Central memory CD4-positive, alpha-beta T cell (primary cell): ENCODE measurements around the gene STAMBP.
"Not testable (repeated sequence)": the region's sequence is repeated elsewhere in the genome, so short reads cannot be mapped to it uniquely, and the experiment has no call there.

Experiments used
- DNase-seq: peaks from one replicate; pipeline ENCODE4 v3.0.0; 2022

Gene STAMBP

DNA sequence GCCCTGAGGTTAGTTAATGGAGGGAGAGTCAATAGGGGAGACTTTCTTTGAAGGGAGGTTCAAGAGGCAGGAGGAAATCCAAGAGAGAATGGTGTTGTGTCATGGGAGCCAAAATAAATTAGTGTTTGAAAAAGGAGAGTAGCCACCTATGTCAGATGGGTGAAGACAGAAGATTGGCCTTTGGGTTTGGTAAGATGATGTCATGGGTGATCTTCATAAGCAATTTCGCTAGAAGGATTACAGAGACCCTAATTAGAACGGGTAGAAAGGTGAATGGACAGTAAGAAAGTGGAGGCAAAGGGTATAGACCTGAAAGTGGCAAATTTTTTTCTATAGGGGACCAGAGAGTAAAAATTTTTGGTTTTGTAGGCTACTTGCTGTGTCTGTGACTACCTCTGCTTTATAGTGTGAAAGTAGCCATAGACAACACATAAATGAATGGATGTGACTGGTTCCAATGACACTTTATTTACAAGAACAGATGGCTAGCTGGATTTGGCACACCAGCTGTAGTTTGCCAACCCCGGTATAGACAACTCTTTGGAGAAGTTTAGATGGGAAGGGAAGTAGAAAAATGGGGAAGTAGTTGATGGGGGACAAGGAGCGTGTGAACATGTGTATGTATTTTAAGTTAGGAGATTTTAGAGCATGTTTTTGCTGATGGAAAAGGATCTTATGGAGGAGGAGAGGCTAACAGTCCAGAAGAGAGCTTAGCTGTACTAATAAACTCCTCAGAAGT lies 9.3 kb downstream of the STAMBP start:
- DNase-seq: no peak

DNA sequence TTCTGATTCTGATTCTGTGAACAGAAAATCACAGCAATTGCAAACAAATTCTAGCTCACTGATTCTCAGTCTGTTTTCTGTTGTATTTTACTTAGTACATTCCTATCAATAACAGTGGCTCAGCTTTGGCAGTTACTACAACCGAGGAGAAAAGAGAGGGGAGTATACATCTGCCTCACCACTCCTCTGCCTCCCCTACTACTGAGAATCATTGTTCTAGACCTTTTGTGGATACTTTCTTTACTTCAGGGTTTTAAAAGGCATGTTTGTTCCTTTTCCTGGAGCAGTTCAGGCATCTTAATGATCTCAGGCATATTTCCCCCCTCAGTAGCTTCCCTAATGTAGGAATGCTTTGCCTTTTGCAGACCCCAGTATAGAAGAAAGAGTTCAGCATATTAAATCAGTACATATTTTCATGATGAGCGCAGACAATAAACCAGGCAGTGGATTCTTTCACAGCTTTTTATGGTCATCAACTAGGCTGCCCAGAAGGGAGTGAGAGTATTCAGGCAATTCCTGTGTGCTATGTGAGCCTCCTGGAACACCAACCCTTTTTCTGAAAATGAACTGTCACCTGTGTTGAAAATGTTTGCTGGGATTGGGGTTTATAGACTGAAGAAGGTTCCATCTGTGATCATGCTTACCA lies 10.3 kb downstream of the STAMBP start:
- DNase-seq: no peak

DNA sequence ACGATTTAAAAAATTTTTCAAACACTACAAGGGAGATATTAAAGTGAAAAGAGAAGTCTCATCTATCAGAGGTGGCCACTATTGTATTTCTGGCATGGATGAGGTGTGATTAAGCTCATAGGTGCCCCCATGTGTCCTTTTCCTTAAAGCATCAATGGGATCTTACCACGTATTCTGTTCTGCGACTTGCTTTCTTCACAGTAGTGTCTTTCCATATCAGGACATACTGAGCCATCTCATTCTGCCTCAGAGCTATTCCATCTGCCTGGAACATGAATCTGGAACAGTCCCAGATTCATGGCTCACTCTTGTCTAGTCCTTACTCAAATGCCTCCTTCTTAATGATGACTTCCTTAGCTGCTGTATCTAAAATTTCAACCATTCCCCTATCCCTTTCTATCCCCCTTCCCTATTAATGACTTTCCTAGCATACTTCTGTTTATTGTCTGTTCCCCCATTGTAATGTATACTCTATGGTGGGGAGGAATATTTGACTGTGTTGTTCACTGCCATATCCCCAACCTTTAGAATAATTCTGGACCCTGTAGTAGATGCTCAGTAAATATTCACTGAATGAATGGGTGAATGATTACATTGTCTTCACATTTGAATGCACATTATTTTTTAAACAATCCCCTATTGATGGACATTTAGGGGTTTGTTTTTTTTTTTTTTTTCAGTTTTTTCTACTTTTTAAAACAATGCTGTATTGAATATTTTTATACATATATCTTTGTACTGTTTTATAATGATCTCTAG lies 11.1 kb downstream of the STAMBP start:
- no peak for DNase-seq

DNA sequence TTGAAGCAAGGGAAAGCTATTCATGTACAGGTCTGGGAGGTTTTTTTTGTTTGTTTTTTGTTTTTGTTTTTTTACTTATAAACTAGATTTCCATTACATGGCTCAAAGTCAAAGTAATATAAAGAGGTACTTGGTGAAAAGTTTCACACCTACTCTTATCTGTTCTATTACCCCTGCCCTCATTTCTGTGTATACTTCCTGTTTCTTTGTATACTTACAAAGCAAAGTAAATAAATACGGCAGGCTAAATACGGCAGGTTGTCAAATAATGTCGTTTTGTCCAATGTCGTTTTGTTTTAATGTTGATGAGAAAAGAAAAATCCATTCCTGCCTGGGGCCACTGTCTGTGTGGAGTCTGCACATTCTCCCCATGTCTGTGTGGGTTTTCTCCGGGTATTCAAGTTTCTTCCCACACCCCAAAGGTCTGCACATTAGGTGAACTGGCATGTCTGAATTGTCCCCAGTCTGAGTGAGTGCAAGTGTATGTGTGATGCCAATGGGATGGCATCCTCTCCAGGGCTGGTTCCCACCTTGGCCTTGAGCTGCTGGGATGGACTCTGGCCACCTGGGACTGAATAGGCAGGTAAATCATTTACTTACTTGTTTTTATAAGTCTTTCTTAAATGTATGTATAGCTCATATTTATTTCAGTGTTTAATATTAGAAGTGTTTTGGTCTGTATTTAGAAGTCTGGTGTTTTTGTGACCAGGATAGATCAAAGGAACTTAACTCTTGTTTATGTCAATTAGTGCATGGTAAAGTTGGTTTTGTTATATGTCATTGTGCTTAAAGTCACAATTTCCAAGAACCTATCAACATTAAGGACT lies 13.4 kb downstream of the STAMBP start:
- no peak for DNase-seq

DNA sequence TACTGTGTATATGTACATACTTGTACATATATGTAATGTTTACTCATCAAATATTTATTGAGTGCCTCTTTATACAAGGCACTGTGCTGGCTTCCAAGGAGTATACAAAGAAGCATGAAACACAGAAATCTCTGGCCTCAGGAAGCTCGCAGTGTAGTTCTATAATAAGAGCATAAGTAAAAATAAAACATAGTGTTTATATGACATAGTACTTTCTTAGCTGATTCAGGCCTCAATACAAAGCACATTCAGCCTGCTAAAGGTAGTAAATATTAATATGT lies 13.9 kb downstream of the STAMBP start:
- no peak for DNase-seq

DNA sequence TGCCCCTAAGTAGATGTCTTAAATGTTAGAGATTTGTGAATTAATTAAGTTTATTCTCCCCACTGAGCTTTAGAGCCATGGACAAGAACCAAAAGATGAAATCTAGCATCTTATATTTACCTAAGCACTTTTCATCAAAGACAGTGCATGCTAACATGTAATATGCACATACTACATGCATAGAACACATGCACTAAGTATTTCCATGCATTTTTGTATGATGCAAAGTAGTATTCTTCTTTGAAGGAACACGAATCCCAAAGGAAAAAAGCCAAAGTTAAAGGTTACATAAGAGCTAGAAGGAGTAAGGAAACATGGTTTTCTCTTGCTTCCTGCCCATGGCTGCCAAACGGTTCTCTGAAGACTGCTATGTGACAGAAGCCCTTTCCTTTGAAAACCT lies 15.3 kb downstream of the STAMBP start:
- no peak for DNase-seq

DNA sequence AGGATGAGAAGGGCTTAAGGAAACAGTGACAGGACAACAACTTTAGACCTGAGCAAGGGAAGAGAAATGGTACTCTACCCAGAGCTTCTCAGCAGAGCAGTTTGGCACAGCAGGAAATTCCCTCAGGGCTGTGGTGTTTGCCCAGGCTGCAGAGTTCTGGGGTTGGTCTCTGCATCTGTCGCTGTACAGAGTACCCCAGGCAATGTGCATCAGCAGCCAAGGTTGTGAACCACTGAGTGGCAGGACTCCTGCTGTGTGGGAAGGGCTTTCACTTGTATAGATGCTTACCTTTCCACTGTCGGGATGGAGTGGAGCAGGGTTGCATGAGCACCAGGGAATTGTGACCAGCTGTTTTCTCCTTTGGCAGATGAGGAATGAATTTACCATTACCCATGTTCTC lies 21.2 kb downstream of the STAMBP start:
- no peak for DNase-seq

DNA sequence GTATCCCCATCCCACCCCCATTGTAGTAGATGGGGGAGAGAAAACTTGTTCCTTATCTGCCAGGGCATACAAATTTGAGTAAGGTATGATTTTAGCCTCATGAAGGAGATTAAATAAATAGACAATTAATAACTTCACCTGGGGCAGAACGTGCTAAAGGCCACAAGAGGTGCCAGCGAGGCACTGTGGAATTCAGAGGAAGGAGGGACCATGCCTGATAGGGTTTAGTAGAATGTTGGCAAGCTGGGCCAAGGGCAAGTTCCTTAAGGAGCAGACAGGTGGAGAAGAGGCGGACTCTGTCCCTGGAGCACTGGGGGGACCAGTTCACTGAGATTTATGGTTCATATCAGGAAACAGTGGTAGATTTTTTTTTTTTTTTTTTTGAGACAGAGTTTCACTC lies 22.5 kb downstream of the STAMBP start:
- no peak for DNase-seq

DNA sequence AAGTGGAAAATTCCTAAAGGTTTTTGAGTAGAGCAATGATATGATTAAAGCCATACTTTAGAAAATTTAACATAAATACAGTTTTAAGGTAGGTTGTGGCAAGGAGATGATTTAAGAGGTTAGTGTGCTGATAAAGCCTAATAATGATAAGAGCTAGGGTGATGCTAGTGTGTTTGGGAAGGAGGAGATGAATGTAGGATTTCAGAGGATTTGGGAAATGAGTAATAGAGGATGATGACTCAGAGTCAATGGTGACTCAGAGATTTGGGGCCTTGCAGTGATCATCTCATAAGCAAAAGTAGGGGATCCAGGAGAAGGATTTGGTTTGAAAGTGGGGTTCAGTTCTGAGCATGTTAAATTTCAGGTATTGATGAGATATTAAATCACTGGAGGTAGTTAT lies 23.3 kb downstream of the STAMBP start:
- no peak for DNase-seq

DNA sequence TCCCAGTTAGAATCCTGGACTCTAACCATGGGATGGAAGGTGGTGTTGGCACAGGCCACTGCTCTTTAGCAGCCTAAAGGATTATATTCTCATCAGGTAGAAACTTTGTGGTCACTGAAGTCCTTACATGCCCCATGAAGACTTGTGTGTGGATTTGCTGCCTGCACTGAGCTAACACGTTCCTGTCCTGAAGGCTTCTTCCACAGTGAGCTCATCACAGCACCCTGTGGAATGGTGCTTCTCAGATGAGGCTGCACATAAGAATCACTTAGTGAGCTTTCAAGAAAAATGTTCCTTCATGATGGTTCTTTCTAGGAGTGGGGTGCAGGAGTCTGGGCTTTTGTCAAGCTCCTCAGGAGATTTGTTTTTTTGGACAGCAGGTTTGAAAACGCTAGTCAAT lies 26.8 kb downstream of the STAMBP start:
- DNase-seq: no peak

DNA sequence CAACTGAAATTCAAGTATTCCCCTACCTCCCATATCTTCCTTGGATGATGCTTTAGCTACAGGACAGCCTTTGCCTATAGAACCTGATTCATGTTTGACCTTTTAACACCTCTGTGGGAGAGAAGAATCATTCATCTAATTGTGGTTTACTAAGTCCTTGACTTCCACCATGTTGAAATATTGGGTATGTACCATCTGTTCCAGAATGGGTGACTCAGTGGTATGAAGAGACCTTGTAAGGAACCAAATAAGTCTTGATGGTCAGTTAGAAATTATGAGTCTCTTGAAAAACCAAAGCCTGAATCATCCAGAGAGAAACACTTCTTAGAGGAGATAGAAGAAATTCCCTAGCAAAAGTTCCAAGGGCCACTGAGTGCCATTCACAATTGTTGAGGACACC lies 27.5 kb downstream of the STAMBP start:
- no peak for DNase-seq

DNA sequence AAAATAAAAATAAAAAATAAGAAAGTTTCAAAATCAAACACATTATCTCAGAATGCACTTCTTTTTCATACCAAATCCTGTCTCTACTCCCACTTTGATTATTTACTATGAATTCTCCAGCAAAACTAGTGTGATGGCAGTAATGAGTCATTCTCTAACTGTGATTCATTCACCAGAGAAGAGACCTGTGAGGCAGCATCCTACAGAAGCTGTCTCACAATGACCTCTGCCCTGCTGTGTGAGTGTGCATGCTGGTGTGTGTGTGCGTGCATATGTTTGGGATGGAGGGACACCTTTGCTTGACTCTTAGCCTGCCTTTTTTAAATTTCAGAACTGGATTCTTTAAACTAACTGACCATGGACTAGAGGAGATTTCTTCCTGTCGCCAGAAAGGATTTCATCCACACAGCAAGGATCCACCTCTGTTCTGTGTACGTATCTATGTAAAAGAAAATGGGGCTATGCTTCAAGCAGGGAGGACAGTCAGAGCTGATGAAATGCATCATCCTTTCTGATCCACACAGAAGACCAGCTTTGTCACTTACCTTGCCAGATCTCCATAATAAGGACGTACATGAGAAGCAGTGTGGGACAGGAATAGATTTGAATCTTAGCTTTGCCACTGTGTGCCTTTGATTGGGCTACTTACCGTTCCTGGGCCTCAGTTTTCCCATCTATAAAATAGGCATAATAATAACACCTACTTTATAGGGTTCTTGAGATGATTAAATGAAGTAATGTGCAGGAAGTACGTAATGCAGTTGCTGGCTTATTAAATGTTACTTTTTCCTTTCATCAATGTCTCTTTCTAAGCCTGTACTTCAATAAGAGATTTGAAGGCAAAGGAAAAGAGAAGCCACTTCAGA lies 31.2 kb downstream of the STAMBP start:
- no peak for DNase-seq

DNA sequence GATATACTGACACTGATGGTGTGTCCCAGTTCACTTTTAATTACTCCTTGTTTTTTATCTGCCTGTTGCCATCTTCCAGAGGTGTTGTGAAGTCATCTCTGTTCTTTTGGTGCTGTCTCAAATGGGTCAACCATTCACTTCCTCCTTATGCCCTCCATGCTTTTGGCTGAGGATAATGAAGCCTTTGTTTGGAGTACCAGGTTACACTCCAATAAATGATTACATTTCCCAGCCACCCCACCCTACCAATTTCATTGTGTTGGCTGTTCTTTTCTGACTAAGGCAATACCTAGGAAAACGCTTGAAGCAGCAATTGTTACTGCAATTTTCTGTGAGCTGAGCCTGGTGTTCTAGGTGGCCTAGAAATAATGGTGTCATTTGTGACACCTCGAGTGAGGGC lies 34.2 kb downstream of the STAMBP start:
- no peak for DNase-seq

DNA sequence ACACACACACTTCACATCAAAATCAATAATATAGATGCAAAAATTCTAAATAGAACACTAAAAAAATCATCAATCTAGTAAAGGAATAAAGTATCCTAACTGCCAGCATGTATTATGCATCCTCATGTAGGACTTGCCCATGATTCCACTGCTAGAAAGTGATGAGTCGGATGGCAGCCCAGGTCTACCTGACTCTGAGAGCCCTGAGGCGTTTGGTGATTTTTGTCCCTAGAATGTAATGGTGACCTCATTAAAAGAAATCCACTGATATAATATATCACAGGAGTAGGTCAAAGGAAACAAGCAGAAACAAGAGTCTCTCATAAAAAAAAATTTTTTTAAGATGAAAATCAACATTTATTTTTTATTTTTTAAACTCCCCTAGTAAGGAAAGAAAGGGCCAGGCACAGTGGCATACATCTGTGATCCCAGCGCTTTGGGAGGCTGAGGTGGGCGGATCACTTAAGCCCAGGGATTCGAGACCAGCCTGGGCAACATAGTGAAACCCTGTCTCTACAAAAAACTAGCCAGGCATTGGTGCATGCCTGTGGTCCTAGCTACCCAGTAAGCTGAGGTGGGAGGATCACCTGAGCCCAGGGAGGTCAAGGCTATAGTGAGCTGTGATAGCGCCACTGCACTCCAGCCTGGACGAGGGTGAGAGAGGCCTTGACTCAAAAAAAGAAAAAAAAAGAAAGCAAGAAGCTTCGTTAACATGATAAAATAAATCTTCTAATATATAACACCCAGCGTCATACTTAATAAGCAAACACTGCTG lies 39.6 kb downstream of the STAMBP start:
- no peak for DNase-seq

DNA sequence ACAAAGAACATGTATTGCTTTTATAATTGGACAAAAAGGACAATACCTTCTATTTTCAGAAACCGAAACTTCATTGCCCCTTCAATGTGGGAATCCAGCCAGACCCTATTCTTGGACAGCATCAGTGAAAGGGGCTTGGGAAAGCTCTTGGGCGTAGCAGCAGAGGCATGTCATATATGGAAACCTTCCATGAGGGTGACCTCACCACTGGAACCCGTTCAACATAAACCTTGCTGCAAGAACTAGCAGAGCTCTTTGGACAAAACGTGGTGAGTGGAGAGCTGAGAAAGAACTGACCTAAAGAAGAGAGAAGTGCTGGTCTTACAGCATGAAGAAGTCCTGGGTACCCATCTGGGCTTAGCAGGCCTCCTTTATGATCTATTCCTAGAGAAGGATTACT lies 41.3 kb downstream of the STAMBP start:
- DNase-seq: no peak

DNA sequence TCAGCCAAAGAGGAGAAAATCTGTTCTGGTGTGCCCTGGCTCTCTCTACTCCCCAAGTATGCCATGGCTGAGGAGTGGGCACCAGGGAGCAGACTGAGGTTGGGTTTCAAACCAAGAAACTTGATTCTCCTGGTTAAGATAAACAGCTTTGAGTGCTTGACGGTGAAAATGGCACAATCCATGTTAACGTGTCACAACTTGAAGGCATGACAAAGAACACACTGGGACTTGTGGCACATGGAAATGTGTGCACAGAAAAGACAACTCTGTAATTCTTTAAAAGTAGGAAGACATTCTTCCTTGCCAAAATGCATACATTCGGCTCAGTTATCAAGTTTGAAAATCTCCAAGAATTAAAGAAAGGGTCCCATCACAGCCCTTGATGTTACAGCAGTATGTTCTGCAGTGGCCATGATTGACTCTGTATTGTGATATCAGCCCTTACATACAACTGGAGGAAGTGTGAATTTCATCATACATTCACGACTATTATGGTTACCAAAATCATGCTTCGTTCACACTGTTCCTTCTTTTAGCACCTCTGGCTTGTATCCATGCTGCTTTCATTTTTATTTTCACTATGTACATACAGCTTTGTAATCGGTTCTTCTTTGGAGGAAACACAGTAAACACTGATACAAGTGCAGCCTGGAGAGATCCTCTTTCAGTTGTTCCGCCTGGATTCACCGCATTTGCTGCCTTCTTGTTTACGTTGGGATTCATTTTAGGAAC lies 48.5 kb downstream of the STAMBP start:
- no peak for DNase-seq

DNA sequence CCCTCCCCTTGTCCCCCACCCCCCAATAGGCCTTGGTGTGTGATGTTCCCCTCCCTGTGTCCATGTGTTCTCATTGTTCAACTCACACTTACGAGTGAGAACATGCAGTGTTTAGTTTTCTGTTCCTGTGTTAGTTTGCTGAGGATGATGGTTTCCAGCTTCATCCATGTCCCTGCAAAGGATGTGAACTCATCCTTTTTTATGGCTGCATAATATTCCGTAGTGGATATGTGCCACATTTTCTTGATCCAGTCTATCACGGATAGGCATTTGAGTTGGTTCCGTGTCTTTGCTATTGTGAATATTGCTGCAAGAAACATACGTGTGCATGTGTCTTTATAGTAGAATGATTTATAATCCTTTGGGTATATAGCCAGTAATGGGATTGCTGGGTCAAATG lies 49.2 kb downstream of the STAMBP start:
- DNase-seq: not testable (repeated sequence)

DNA sequence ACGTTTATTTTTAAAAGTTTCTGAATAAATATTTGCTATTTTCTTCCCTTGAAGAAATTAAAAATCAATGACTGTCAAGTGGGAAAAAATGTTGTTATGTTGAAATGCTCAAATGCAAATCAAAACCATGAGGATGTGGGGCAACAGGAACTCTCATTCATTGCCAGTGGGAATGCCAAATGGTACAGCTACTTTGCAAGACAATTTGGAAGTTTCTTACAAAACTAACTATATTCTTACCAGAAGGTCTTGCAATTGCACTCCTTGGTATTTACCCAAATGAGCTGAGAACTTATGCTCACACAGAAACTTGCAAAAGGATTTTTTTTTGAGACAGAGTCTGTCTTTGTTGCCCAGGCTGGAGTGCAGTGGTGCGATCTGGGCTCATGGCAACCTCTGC lies 56.6 kb downstream of the STAMBP start:
- no peak for DNase-seq

DNA sequence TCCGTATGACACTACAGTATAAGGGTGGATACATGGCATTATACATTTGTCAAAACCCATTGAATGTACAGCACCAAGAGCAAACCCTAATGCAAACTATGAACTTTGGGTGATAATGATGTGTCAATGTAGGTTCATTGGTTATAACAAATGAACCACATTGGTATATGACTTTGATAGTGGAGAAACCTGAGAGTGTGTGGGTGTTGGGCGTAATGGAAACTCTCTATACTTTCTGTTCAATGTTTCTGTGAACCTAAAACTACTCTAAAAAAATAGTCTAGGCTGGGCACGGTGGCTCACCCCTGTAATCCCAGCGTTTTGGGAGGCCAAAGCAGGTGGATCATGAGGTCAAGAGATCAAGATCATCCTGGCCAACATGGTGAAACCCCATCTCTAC lies 57.6 kb downstream of the STAMBP start:
- DNase-seq: no peak

DNA sequence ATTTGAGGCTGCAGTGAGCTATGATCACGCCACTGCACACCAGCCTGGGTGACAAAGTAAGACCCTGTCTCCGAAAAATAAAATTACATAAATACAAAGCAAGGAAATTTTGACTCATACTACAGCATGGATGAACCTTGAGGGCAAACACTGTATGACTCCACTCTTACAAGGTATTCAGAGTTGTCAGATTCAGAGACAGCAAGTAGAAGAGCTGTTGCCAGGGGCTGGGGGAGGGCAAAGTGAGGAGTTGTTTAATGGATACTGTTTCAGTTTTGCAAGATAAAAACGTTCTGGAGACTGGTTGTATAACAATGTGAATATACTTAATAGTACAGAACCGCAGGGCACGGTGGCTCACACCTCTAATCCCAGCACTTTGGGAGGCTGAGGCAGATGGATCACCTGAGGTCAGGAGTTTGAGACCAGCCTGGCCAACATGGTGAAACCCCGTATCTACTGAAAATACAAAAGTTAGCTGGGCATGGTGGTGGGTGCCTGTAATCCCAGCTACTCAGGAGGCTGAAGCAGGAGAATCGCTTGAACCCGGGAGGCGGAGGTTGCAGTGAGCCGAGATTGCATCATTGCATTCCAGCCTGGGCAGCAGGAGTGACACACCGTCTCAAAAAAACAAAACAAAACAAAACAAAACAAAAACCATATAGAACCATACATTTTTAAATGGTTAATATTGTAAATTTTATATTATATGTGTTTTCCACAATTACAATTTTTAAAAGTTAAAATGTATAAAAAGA lies 59.0 kb downstream of the STAMBP start:
- not testable (repeated sequence) for DNase-seq
